A549 (cell line): ENCODE results near the gene HINFP. TPM values are rescaled to one million over a fixed set of nuclear protein-coding genes. Genes with fewer than 3 reads are reported as not detected.
A peak's percentile ranks its signal among the peaks of the same experiment; 100 is the strongest.

Source experiments
- ATAC-seq, 2 experiments: fragments of 200-7000 bp in 1 of 2; fragments of >200 bp in 1 of 2; cut with Nextera tagmentation in 1 of 2; cut with Tn5 transposase in 1 of 2; 3 replicates each; pipeline versions ENCODE4 v1.8.0 to v1.9.1; 2018 to 2020; ENCODE audit warnings: mild to moderate bottlenecking in 1 of 2, moderate library complexity in 1 of 2
- CTCF ChIA-PET: fragments of 300-600 bp; sonication (Branson Sonifier 250); formaldehyde crosslinking; extraction: SDS; loops from one replicate; lab custom pipeline; 2021; ENCODE audit warnings: antibody characterized with exemption, inconsistent platforms; lab: Yijun Ruan, JAX
- POLR2A ChIA-PET: fragments of 350-600 bp; formaldehyde crosslinking; extraction: SDS; loops from one replicate; lab custom pipeline; 2021; ENCODE audit warnings: antibody characterized with exemption, inconsistent platforms; lab: Yijun Ruan, JAX
- DNase-seq, 2 experiments: peaks; one replicate each; pipeline versions ENCODE4 v3.0.0 to v3.0.0-alpha.2; 2011 to 2016; ENCODE audit warnings: low read depth in 1 of 2, low spot score in 1 of 2
- FAIRE-seq: peaks from 2 replicates; lab custom pipeline; 2011; peaks lifted over from hg19 to GRCh38; lab: Jason Lieb, UNC
- H3K27ac ChIP-seq, 2 experiments: fragments of >200 bp; sonication (Bioruptor Twin); formaldehyde crosslinking; 3 replicates each; pipeline ENCODE4 v1.5.1; 2016 to 2017
- H3K4me1 ChIP-seq: fragments of >200 bp; sonication (Bioruptor Twin); formaldehyde crosslinking; 3 replicates; pipeline ENCODE4 v1.6.1; 2016
- H3K4me2 ChIP-seq: fragments of >200 bp; sonication (Bioruptor Twin); formaldehyde crosslinking; 3 replicates; pipeline ENCODE4 v1.6.1; 2016
- H3K4me3 ChIP-seq: fragments of >200 bp; sonication (Bioruptor Twin); formaldehyde crosslinking; 3 replicates; pipeline ENCODE4 v1.5.1; 2016
- H3K9me3 ChIP-seq: fragments of >200 bp; sonication (Bioruptor Twin); formaldehyde crosslinking; 3 replicates; pipeline ENCODE4 v1.6.1; 2016
- BHLHE40 ChIP-seq: IDR thresholded peaks from 2 replicates; pipeline ENCODE4 v1.6.1; 2012; ENCODE audit warnings: low read depth, low read length, inconsistent platforms
- FOXS1 ChIP-seq: fragments of 250-450 bp; sonication (Bioruptor Pico); IDR thresholded peaks from 2 replicates; pipeline ENCODE4 v1.5.0; 2020; ENCODE audit warnings: mild to moderate bottlenecking, moderate library complexity
- GATA3 ChIP-seq: IDR thresholded peaks from 2 replicates; pipeline ENCODE4 v1.6.1; 2012; ENCODE audit warnings: borderline replicate concordance
- HDAC2 ChIP-seq: fragments of 200-600 bp; sonication (generic); IDR thresholded peaks from 2 replicates; pipeline ENCODE4 v1.6.1; 2016
- HEYL ChIP-seq: fragments of 250-450 bp; sonication (Bioruptor Pico); IDR thresholded peaks from 2 replicates; pipeline ENCODE4 v1.8.0; 2021; ENCODE audit warnings: mild to moderate bottlenecking, moderate library complexity
- HOXB5 ChIP-seq: fragments of 250-450 bp; sonication (Bioruptor Pico); IDR thresholded peaks from 2 replicates; pipeline ENCODE4 v1.5.0; 2020; ENCODE audit warnings: mild to moderate bottlenecking, moderate library complexity
- JUNB ChIP-seq: fragments of >200 bp; sonication (Bioruptor Twin); formaldehyde crosslinking; IDR thresholded peaks from 2 replicates; pipeline ENCODE4 v1.6.1; 2016
- KDM1A ChIP-seq: fragments of 200-600 bp; sonication (generic); IDR thresholded peaks from 2 replicates; pipeline ENCODE4 v1.6.1; 2016; ENCODE audit warnings: low read depth, mild to moderate bottlenecking
- KDM5A ChIP-seq: fragments of 200-600 bp; sonication (generic); IDR thresholded peaks from 2 replicates; pipeline ENCODE4 v1.6.1; 2016; ENCODE audit warnings: antibody characterized with exemption, mild to moderate bottlenecking
- MAZ ChIP-seq: fragments of 150-350 bp; IDR thresholded peaks from 2 replicates; pipeline ENCODE4 v1.6.1; 2014; ENCODE audit warnings: antibody characterized with exemption, low read depth, low read length, borderline replicate concordance
- NFE2L2 ChIP-seq: fragments of 150-350 bp; conservative IDR thresholded peaks from 2 replicates; pipeline ENCODE4 v1.6.1; 2014; ENCODE audit warnings: low read length
- NPAS2 ChIP-seq: fragments of 250-450 bp; sonication (Bioruptor Pico); IDR thresholded peaks from 2 replicates; pipeline ENCODE4 v1.8.0; 2022; ENCODE audit warnings: mild to moderate bottlenecking, moderate library complexity, borderline replicate concordance
- NR3C1 ChIP-seq: fragments of >200 bp; sonication (Bioruptor Twin); formaldehyde crosslinking; IDR thresholded peaks from 3 replicates; pipeline ENCODE4 v1.6.1; 2017
- RAD21 ChIP-seq, 2 experiments: fragments of >200 bp in 1 of 2; sonication (Bioruptor Twin) in 1 of 2; formaldehyde crosslinking in 1 of 2; IDR thresholded peaks in 1 of 2; conservative IDR thresholded peaks in 1 of 2; 2 replicates in 1 of 2; 3 replicates in 1 of 2; pipeline ENCODE4 v1.6.1; 2012 to 2018; ENCODE audit warnings: inconsistent platforms in 1 of 2
- RARB ChIP-seq: fragments of 250-450 bp; sonication (Bioruptor Pico); IDR thresholded peaks from 2 replicates; pipeline ENCODE4 v1.8.0; 2021; ENCODE audit warnings: mild to moderate bottlenecking, moderate library complexity
- RCOR1 ChIP-seq: fragments of 150-350 bp; IDR thresholded peaks from 2 replicates; pipeline ENCODE4 v1.6.1; 2014; ENCODE audit warnings: antibody characterized with exemption, low read length, low read depth
- SMC3 ChIP-seq: fragments of >200 bp; sonication (Bioruptor Twin); formaldehyde crosslinking; IDR thresholded peaks from 3 replicates; pipeline ENCODE4 v1.6.1; 2018; ENCODE audit warnings: inconsistent platforms
- TFCP2L1 ChIP-seq: fragments of 250-450 bp; sonication (Bioruptor Pico); IDR thresholded peaks from 2 replicates; pipeline ENCODE4 v1.5.0; 2021; ENCODE audit warnings: mild to moderate bottlenecking
- ZSCAN20 ChIP-seq: fragments of 250-450 bp; sonication (Bioruptor Pico); IDR thresholded peaks from 2 replicates; pipeline ENCODE4 v1.8.0; 2022; ENCODE audit warnings: mild to moderate bottlenecking, moderate library complexity
- WGBS: methylation state at CpG from one replicate; pipeline ENCODE4 v1.1.6; 2017; ENCODE audit errors: missing lambda C conversion rate; 5-methylcytosine and 5-hydroxymethylcytosine counted together
- polyA plus RNA-seq, 4 experiments: library from polyadenylated mRNA; depleted of rRNA in 3 of 4; stranded (reverse); fragments of >200 nt; fragmentation: RNase III in 1 of 4; extraction: RNeasy Plus Mini Kit Qiagen cat#74134 plus additional on column Dnase treatment in 1 of 4; gene quantifications; 2 replicates in 3 of 4; 3 replicates in 1 of 4; pipeline ENCODE4 v1.2.3, GENCODE V29; 2011 to 2017
- TF ChIP-seq, protein P1 (sequence below): fragments of 450-650 bp; IDR thresholded peaks from 2 replicates; pipeline ENCODE4 v1.6.1; 2014; ENCODE audit warnings: antibody characterized with exemption
- TF ChIP-seq, protein P2 (sequence below): IDR thresholded peaks from 2 replicates; pipeline ENCODE4 v1.6.1; 2012
- TF ChIP-seq, protein P3 (sequence below): fragments of 250-450 bp; sonication (Bioruptor Pico); IDR thresholded peaks from 2 replicates; pipeline ENCODE4 v1.5.0; 2021; ENCODE audit warnings: mild to moderate bottlenecking, moderate library complexity, borderline replicate concordance
- TF ChIP-seq, protein P4 (sequence below): IDR thresholded peaks from 2 replicates; pipeline ENCODE4 v1.6.1; 2012; ENCODE audit warnings: low read depth, borderline replicate concordance
- TF ChIP-seq, protein P5 (sequence below): fragments of >200 bp; sonication (Bioruptor Twin); formaldehyde crosslinking; IDR thresholded peaks from 3 replicates; pipeline ENCODE4 v1.5.1; 2016

HINFP gene
- polyA plus RNA-seq, 2 of the 4 experiments (the other 2 are of a cell fraction): 10.0 to 13.0 TPM

DNA sequence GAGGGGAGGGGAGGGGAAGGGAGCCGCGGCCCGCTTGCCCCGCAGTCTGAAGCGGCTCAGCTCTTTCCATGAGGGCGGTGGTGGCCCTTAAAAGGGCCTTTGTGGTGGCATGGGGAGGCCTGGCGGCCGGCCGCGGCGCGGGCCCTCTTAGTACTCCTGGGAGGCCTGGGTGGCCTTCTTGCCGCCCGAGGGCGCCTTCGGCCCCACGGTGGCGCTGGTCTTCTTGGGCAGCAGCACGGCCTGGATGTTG lies 26.6 kb upstream of the HINFP start:
- ChIA-PET POLR2A (interaction anchor here (0.6 to 2.2 kb wide), 13 partner anchors 10 to 244 kb away, joined by 3 to 31 read pairs (median 5); partner anchors contain the start of genes C2CD2L, HINFP, HMBS and HYOU1), CTCF (interaction anchor here (0.6 to 1.9 kb wide), 14 partner anchors 10 to 338 kb away, joined by 3 to 21 read pairs (median 4); partner anchors contain the start of genes C2CD2L, HMBS, NLRX1 and VPS11)
- peak overlapping the region; percentile 68 for H3K4me3 ChIP-seq
- H3K27ac ChIP-seq: peak overlapping the region; percentile 89 to 100
- H3K9me3 ChIP-seq: no peaks in the 10 kb centered on the region
- peaks cover 29% of the 10 kb centered on the region for H3K4me1 ChIP-seq
- ATAC-seq: peak; percentile 81 to 83
- peak overlapping the region; percentile 89 for H3K4me2 ChIP-seq
- 0% methylated on average over 1 of the region's 19 CpGs for WGBS
- DNase-seq: no peak
- FAIRE-seq: no peak
- TF ChIP-seq HEYL: no peak
- TF ChIP-seq, protein P1, sequence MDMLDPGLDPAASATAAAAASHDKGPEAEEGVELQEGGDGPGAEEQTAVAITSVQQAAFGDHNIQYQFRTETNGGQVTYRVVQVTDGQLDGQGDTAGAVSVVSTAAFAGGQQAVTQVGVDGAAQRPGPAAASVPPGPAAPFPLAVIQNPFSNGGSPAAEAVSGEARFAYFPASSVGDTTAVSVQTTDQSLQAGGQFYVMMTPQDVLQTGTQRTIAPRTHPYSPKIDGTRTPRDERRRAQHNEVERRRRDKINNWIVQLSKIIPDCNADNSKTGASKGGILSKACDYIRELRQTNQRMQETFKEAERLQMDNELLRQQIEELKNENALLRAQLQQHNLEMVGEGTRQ: no peak
- peak; percentile 39; the same call in 1 of the 3 replicates for TF ChIP-seq SMC3
- TF ChIP-seq NFE2L2: no peak
- no peak for TF ChIP-seq HOXB5 (CRISPR knock-in tag)
- no peak for TF ChIP-seq ZSCAN20 (CRISPR knock-in tag)
- no peak for TF ChIP-seq KDM1A
- no peak for TF ChIP-seq RCOR1
- TF ChIP-seq, protein P2, sequence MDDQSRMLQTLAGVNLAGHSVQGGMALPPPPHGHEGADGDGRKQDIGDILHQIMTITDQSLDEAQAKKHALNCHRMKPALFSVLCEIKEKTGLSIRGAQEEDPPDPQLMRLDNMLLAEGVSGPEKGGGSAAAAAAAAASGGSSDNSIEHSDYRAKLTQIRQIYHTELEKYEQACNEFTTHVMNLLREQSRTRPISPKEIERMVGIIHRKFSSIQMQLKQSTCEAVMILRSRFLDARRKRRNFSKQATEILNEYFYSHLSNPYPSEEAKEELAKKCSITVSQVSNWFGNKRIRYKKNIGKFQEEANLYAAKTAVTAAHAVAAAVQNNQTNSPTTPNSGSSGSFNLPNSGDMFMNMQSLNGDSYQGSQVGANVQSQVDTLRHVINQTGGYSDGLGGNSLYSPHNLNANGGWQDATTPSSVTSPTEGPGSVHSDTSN: no peak
- no peak for TF ChIP-seq HDAC2
- no peak for TF ChIP-seq NPAS2 (CRISPR knock-in tag)
- TF ChIP-seq GATA3: no peak
- TF ChIP-seq TFCP2L1 (CRISPR knock-in tag): no peak
- TF ChIP-seq, protein P3, sequence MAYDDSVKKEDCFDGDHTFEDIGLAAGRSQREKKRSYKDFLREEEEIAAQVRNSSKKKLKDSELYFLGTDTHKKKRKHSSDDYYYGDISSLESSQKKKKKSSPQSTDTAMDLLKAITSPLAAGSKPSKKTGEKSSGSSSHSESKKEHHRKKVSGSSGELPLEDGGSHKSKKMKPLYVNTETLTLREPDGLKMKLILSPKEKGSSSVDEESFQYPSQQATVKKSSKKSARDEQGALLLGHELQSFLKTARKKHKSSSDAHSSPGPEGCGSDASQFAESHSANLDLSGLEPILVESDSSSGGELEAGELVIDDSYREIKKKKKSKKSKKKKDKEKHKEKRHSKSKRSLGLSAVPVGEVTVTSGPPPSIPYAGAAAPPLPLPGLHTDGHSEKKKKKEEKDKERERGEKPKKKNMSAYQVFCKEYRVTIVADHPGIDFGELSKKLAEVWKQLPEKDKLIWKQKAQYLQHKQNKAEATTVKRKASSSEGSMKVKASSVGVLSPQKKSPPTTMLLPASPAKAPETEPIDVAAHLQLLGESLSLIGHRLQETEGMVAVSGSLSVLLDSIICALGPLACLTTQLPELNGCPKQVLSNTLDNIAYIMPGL (CRISPR knock-in tag): no peak
- peak; percentile 42; the same call in 1 of the 2 replicates for TF ChIP-seq KDM5A
- TF ChIP-seq, protein P4, sequence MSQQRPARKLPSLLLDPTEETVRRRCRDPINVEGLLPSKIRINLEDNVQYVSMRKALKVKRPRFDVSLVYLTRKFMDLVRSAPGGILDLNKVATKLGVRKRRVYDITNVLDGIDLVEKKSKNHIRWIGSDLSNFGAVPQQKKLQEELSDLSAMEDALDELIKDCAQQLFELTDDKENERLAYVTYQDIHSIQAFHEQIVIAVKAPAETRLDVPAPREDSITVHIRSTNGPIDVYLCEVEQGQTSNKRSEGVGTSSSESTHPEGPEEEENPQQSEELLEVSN: no peak
- no peak for TF ChIP-seq NR3C1
- no peak for TF ChIP-seq FOXS1 (CRISPR knock-in tag)
- TF ChIP-seq RAD21 (conservative IDR thresholded peaks at IDR 0.05 in 1 of 2, IDR thresholded peaks at IDR 0.05 in 1 of 2): peak; percentile 12 to 44; a peak in 2 of 5 replicates
- TF ChIP-seq, protein P5, sequence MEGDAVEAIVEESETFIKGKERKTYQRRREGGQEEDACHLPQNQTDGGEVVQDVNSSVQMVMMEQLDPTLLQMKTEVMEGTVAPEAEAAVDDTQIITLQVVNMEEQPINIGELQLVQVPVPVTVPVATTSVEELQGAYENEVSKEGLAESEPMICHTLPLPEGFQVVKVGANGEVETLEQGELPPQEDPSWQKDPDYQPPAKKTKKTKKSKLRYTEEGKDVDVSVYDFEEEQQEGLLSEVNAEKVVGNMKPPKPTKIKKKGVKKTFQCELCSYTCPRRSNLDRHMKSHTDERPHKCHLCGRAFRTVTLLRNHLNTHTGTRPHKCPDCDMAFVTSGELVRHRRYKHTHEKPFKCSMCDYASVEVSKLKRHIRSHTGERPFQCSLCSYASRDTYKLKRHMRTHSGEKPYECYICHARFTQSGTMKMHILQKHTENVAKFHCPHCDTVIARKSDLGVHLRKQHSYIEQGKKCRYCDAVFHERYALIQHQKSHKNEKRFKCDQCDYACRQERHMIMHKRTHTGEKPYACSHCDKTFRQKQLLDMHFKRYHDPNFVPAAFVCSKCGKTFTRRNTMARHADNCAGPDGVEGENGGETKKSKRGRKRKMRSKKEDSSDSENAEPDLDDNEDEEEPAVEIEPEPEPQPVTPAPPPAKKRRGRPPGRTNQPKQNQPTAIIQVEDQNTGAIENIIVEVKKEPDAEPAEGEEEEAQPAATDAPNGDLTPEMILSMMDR: peak; percentile 50
- no peak for TF ChIP-seq MAZ
- TF ChIP-seq JUNB: no peak
- no peak for TF ChIP-seq RARB (CRISPR knock-in tag)
- no peak for TF ChIP-seq BHLHE40
